K562 (cell line): ENCODE data around the gene SCIN. TPM values are rescaled to one million over a fixed set of nuclear protein-coding genes. Genes with fewer than 3 reads are reported as not detected.
A peak's percentile ranks its signal among the peaks of the same experiment; 100 is the strongest.

Experiments used
- ADNP ChIP-seq: fragments of 200-800 bp; sonication (Bioruptor generic); IDR thresholded peaks from 2 replicates; pipeline ENCODE4 v1.6.1; 2016; ENCODE audit warnings: missing genetic modification characterization, missing compliant biosample characterization
- ARID1B ChIP-seq: fragments of 450-650 bp; IDR thresholded peaks from 2 replicates; pipeline ENCODE4 v1.6.1; 2016; ENCODE audit warnings: antibody characterized with exemption, mild to moderate bottlenecking, inconsistent platforms
- ARID2 ChIP-seq: fragments of 450-650 bp; IDR thresholded peaks from 2 replicates; pipeline ENCODE4 v1.6.1; 2017; ENCODE audit warnings: antibody characterized with exemption, mild to moderate bottlenecking
- ATF1 ChIP-seq, 2 experiments: fragments of 450-650 bp in 1 of 2; IDR thresholded peaks; 2 replicates each; pipeline ENCODE4 v1.6.1; 2016; ENCODE audit warnings: missing compliant biosample characterization in 1 of 2, missing genetic modification characterization in 1 of 2
- ATF7 ChIP-seq: fragments of 450-650 bp; IDR thresholded peaks from 2 replicates; pipeline ENCODE4 v1.7.1; 2014; ENCODE audit warnings: mild to moderate bottlenecking, moderate library complexity
- CBFA2T3 ChIP-seq: fragments of 450-650 bp; IDR thresholded peaks from 2 replicates; pipeline ENCODE4 v1.6.1; 2017
- CBX5 ChIP-seq: IDR thresholded peaks from 2 replicates; pipeline ENCODE4 v1.6.1; 2014; ENCODE audit warnings: low read depth, borderline replicate concordance
- CHD2 ChIP-seq: IDR thresholded peaks from 2 replicates; pipeline ENCODE4 v1.6.1; 2011; ENCODE audit warnings: low read depth, low read length
- EGR1 ChIP-seq: fragments of 450-650 bp; conservative IDR thresholded peaks from 2 replicates; pipeline ENCODE4 v1.6.1; 2017; ENCODE audit warnings: mild to moderate bottlenecking
- EP400 ChIP-seq: fragments of 450-650 bp; IDR thresholded peaks from 2 replicates; pipeline ENCODE4 v1.6.1; 2017; ENCODE audit warnings: antibody characterized with exemption, mild to moderate bottlenecking, moderate library complexity
- GATAD2B ChIP-seq: fragments of 450-650 bp; IDR thresholded peaks from 2 replicates; pipeline ENCODE4 v1.6.1; 2017; ENCODE audit warnings: mild to moderate bottlenecking, borderline replicate concordance
- KLF13 ChIP-seq: fragments of 450-650 bp; IDR thresholded peaks from 2 replicates; pipeline ENCODE4 v1.6.1; 2016; ENCODE audit warnings: missing genetic modification characterization, low read depth, mild to moderate bottlenecking, missing compliant biosample characterization, moderate library complexity, borderline replicate concordance
- PKNOX1 ChIP-seq: fragments of 450-650 bp; IDR thresholded peaks from 2 replicates; pipeline ENCODE4 v1.6.1; 2016
- PTTG1 ChIP-seq: fragments of 450-650 bp; IDR thresholded peaks from 2 replicates; pipeline ENCODE4 v1.6.1; 2016; ENCODE audit warnings: low read depth, mild to moderate bottlenecking, missing genetic modification characterization, missing compliant biosample characterization
- RBM17 ChIP-seq: fragments of 200-400 bp; formaldehyde crosslinking; IDR thresholded peaks from 2 replicates; pipeline ENCODE4 v1.6.1; 2017; ENCODE audit warnings: low read depth, mild to moderate bottlenecking, low read length, borderline replicate concordance
- STAT5A ChIP-seq: IDR thresholded peaks from 2 replicates; pipeline ENCODE4 v1.6.1; 2012; ENCODE audit warnings: low read length, inconsistent platforms, borderline replicate concordance
- TAL1 ChIP-seq: fragments of 450-650 bp; IDR thresholded peaks from 2 replicates; pipeline ENCODE4 v1.6.1; 2016; ENCODE audit warnings: mild to moderate bottlenecking
- TEAD4 ChIP-seq, 2 experiments: sonication (generic) in 1 of 2; formaldehyde crosslinking in 1 of 2; IDR thresholded peaks; 2 replicates each; pipeline versions ENCODE4 v1.6.1 to v1.8.0; 2012 to 2022; ENCODE audit warnings: borderline replicate concordance in 1 of 2, inconsistent platforms in 1 of 2, low read length in 1 of 2, mild to moderate bottlenecking in 1 of 2, missing genetic modification reagents in 1 of 2
- ZEB2 ChIP-seq: fragments of 450-650 bp; IDR thresholded peaks from 2 replicates; pipeline ENCODE4 v1.6.1; 2016
- ZFP36 ChIP-seq: fragments of 150-350 bp; IDR thresholded peaks from 2 replicates; pipeline ENCODE4 v1.6.1; 2018; ENCODE audit warnings: low read length, low read depth; ENCODE audit not compliant: partially characterized antibody
- ZZZ3 ChIP-seq: fragments of 450-650 bp; IDR thresholded peaks from 2 replicates; pipeline ENCODE4 v1.6.1; 2016; ENCODE audit warnings: antibody characterized with exemption, mild to moderate bottlenecking, moderate library complexity
- polyA plus RNA-seq, 8 experiments: library from polyadenylated mRNA; depleted of rRNA in 4 of 8; stranded (reverse) in 5 of 8; unstranded in 3 of 8; fragments of >200 nt; fragmentation: Nextera tagmentation in 2 of 8; fragmentation: Illumina TruSeq in 1 of 8; extraction: Ambion mirVana in 2 of 8; extraction: Trizol in 1 of 8; gene quantifications; 2 replicates each; pipeline versions ENCODE4 v1.2.1 to v1.2.3, GENCODE V29; 2011 to 2014; ENCODE audit warnings: inconsistent platforms in 1 of 8, missing spikeins in 1 of 8
- total RNA-seq, 7 experiments: library from RNA; depleted of rRNA in 6 of 7; stranded (reverse); fragments of >200 nt in 6 of 7; fragmentation: Illumina TruSeq in 2 of 7; extraction: Trizol in 2 of 7; gene quantifications; 2 replicates each; pipeline versions ENCODE4 v1.2.1 to v1.2.3, GENCODE V29; 2011 to 2021; ENCODE audit warnings: low replicate concordance in 1 of 7
- TF ChIP-seq, protein P1 (sequence below): sonication (generic); formaldehyde crosslinking; IDR thresholded peaks from 2 replicates; pipeline ENCODE4 v1.8.1; 2023; ENCODE audit warnings: mild to moderate bottlenecking, missing genetic modification reagents
- TF ChIP-seq, protein P2 (sequence below), 3 experiments: fragments of 200-800 bp in 1 of 3; sonication (Bioruptor generic) in 1 of 3; sonication (generic) in 1 of 3; formaldehyde crosslinking in 1 of 3; IDR thresholded peaks; 2 replicates each; pipeline versions ENCODE4 v1.6.1 to v1.8.0; 2016 to 2022; ENCODE audit warnings: mild to moderate bottlenecking in 2 of 3, missing compliant biosample characterization in 2 of 3, missing genetic modification characterization in 2 of 3, missing genetic modification reagents in 1 of 3

Gene SCIN
- total and polyA plus RNA-seq, 9 of the 15 experiments (the other 6 are each of a cell fraction or from before 2014, with no cell fraction given) = 0.67 to 18.2 (median 10.6) TPM

GRCh38 chr7:12588259-12588904, 17.9 kb downstream of the SCIN start (continued):
- TF ChIP-seq, protein P1, sequence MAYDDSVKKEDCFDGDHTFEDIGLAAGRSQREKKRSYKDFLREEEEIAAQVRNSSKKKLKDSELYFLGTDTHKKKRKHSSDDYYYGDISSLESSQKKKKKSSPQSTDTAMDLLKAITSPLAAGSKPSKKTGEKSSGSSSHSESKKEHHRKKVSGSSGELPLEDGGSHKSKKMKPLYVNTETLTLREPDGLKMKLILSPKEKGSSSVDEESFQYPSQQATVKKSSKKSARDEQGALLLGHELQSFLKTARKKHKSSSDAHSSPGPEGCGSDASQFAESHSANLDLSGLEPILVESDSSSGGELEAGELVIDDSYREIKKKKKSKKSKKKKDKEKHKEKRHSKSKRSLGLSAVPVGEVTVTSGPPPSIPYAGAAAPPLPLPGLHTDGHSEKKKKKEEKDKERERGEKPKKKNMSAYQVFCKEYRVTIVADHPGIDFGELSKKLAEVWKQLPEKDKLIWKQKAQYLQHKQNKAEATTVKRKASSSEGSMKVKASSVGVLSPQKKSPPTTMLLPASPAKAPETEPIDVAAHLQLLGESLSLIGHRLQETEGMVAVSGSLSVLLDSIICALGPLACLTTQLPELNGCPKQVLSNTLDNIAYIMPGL (CRISPR knock-in tag) = no peak
- TF ChIP-seq RBM17 = no peak
- TF ChIP-seq ZFP36 = no peak
- no peak for TF ChIP-seq GATAD2B
- TF ChIP-seq, protein P2, sequence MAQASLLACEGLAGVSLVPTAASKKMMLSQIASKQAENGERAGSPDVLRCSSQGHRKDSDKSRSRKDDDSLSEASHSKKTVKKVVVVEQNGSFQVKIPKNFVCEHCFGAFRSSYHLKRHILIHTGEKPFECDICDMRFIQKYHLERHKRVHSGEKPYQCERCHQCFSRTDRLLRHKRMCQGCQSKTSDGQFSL (CRISPR knock-in tag; IDR thresholded peaks at IDR 0.05) = 0 out of 2 replicates have a peak, but pooled peaks have one; percentile 21
- TF ChIP-seq, protein P2 (tag; IDR thresholded peaks at IDR 0.05) = no peak
- no peak for TF ChIP-seq CHD2
- TF ChIP-seq PTTG1 (tag) = no peak
- no peak for TF ChIP-seq EGR1
- TF ChIP-seq TEAD4 (IDR thresholded peaks at IDR 0.05; ENCODE audit: low read length) = peak; percentile 68
- TF ChIP-seq TEAD4 (CRISPR knock-in tag; IDR thresholded peaks at IDR 0.05; ENCODE audit: borderline replicate concordance) = no peak
- no peak for TF ChIP-seq EP400
- peak; percentile 65 for TF ChIP-seq CBFA2T3
- TF ChIP-seq ATF7 = 0 out of 2 replicates have a peak, but pooled peaks have one; percentile 13
- TF ChIP-seq ZEB2 = 0 out of 2 replicates have a peak, but pooled peaks have one; percentile 18
- no peak for TF ChIP-seq ARID2
- TF ChIP-seq ZZZ3 = no peak
- TF ChIP-seq KLF13 (tag) = no peak
- no peak for TF ChIP-seq ATF1 (CRISPR knock-in tag; IDR thresholded peaks at IDR 0.05)
- no peak for TF ChIP-seq ATF1 (tag; IDR thresholded peaks at IDR 0.05)
- TF ChIP-seq PKNOX1 = no peak
- TF ChIP-seq ADNP (tag) = peak; percentile 75
- peak; percentile 48; the same call in 1 of the 2 replicates for TF ChIP-seq TAL1
- TF ChIP-seq ARID1B = peak; percentile 41; the same call in 1 of the 2 replicates
- TF ChIP-seq CBX5 = no peak
- TF ChIP-seq STAT5A = no peak
